HG02840 (cell line): ENCODE data around the gene GDNF.
A peak's percentile ranks its signal among the peaks of the same experiment; 100 is the strongest.
"Not testable (repeated sequence)": the region's sequence is repeated elsewhere in the genome, so short reads cannot be mapped to it uniquely, and the experiment has no call there.

Experiments
- ATAC-seq: cut with Tn5 transposase; IDR thresholded peaks from one replicate; pipeline ENCODE4 v1.9.1; 2021; ENCODE audit warnings: mild to moderate bottlenecking, moderate library complexity, moderate number of reproducible peaks; ENCODE audit not compliant: unreplicated experiment, low FRiP score

Gene GDNF

GRCh38 chr5:37839407-37840052, at the start of gene GDNF:
Gene GDNF (minus strand): TSS chr5:37840041. CDS start chr5:37834796, 5,245 bp downstream.
- no peak for ATAC-seq

- no peak for ATAC-seq
These were observed 48.6 kb upstream of the GDNF start for GRCh38 chr5:37888476-37888875.

GRCh38 chr5:37886242-37886905, 46.5 kb upstream of the GDNF start:
- no peak for ATAC-seq

- no peak for ATAC-seq
These were observed 42.8 kb upstream of the GDNF start for GRCh38 chr5:37882636-37883035.

GRCh38 chr5:37881359-37881758, 41.5 kb upstream of the GDNF start:
- ATAC-seq: no peak

GRCh38 chr5:37876943-37877342, 37.1 kb upstream of the GDNF start:
- ATAC-seq: no peak

GRCh38 chr5:37876245-37876644, 36.4 kb upstream of the GDNF start:
- no peak for ATAC-seq

- ATAC-seq: no peak
These were observed 35.4 kb upstream of the GDNF start for GRCh38 chr5:37875051-37875787.

- no peak for ATAC-seq
These were observed 34.1 kb upstream of the GDNF start for GRCh38 chr5:37873988-37874387.

GRCh38 chr5:37871023-37871815, 31.4 kb upstream of the GDNF start:
- ATAC-seq: no peak

- no peak for ATAC-seq
These were observed 29.4 kb upstream of the GDNF start for GRCh38 chr5:37869216-37869615.

GRCh38 chr5:37867654-37868053, 27.8 kb upstream of the GDNF start:
- no peak for ATAC-seq

GRCh38 chr5:37862907-37863306, 23.1 kb upstream of the GDNF start:
- not testable (repeated sequence) for ATAC-seq

GRCh38 chr5:37860206-37860605, 20.4 kb upstream of the GDNF start:
- no peak for ATAC-seq

GRCh38 chr5:37859805-37860204, 20.0 kb upstream of the GDNF start:
- peak; percentile 87 for ATAC-seq

- ATAC-seq: no peak
These were observed 18.4 kb upstream of the GDNF start for GRCh38 chr5:37858250-37858649.

GRCh38 chr5:37857696-37858095, 17.9 kb upstream of the GDNF start:
- ATAC-seq: no peak

GRCh38 chr5:37855438-37855837, 15.6 kb upstream of the GDNF start:
- ATAC-seq: no peak

- no peak for ATAC-seq
These were observed 11.5 kb upstream of the GDNF start for GRCh38 chr5:37851305-37851704.

GRCh38 chr5:37850226-37850865, 10.5 kb upstream of the GDNF start:
- ATAC-seq: no peak
